Urothelium cell line (cell line): ENCODE measurements around the gene NR4A1.
A peak's percentile ranks its signal among the peaks of the same experiment; 100 is the strongest.

Experiments used
- DNase-seq: peaks from one replicate; pipeline ENCODE4 v3.0.0; 2011; ENCODE audit warnings: low spot score, mixed read lengths
- FAIRE-seq: peaks from 2 replicates; lab custom pipeline; 2011; peaks lifted over from hg19 to GRCh38; lab: Jason Lieb, UNC

The NR4A1 gene

DNA sequence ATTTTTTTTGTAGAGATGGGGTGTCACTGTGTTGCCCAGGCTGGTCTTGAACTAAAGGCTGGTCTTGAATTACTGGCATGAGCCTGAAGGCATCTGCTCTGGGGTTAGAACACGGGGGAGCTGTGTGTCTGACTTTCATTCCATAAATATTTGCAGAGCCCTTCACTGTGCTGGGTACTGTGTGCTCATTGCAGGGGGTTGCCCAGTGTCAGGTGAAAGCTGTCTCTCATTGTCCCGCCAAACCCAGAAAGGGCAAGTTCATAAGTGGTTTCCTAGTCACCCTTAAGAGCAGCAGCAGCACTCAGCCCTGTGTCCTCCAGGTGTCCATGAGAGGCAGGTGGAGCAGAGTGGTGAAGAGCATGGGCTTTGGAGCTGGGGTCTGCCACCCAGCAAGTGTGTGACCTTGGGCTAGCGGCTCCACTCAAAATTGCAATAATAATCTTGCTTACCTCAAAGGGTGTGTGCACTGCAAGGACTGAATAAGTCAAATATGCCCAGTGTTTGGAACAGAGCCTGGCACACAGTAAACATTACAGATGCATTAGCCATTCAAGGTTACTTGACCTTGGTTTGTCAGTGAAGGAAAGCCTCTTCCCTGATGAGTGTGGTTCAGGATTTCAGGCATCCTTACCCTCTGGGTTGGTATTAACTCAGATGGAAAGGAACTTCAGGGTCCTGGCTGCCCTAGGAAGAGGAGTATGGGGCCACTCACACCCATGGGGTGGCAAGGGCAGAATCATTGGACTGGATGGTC lies 23.9 kb downstream of the NR4A1 start:
- FAIRE-seq (peak; percentile 44), DNase-seq (no peak)

DNA sequence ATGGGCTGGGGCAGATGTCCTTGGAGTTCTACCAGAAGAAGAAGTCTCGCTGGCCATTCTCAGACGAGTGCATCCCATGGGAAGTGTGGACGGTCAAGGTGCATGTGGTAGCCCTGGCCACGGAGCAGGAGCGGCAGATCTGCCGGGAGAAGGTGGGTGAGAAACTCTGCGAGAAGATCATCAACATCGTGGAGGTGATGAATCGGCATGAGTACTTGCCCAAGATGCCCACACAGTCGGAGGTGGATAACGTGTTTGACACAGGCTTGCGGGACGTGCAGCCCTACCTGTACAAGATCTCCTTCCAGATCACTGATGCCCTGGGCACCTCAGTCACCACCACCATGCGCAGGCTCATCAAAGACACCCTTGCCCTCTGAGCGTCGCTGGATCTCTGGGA lies 25.6 kb downstream of the NR4A1 start:
- no peak for DNase-seq
- no peak for FAIRE-seq

- no peak for DNase-seq
- no peak for FAIRE-seq
Measured at GRCh38 chr12:52078276-52078675, 27.0 kb downstream of the NR4A1 start.

DNA sequence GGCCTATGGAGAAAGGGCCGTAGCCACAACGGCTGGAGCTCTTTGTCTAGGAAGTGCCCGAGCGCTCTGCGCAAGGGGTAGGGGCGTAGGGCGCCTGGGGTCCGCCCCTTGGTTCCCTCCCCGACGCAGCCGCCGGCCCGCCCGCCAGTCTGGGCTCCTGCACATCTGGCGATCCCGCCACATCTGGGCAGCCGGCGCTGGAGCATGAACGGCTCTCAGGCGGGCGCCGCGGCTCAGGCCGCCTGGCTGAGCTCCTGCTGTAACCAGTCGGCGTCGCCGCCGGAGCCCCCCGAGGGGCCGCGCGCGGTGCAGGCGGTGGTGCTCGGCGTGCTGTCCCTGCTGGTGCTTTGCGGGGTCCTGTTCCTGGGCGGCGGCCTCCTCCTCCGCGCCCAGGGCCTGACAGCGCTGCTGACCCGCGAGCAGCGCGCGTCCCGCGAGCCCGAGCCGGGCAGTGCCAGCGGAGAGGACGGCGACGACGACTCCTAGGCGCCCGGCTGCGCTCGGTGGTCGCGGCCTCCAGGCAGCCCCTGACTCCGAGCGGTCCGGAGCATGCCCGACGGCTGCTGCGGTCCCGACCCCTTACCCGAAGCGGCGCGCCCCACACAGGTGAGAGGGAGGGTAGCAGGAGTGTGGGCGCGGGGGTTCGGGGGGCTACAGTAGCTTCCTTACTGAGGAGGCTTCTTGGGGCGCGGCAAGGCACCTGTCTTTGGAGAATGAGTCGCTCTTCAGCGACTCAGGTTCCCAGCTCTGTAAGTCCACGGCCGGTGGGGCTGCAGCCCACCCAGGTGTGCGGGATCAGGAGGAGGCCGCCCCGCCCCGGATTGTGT lies 28.5 kb downstream of the NR4A1 start, which contains the start of gene SMIM41:
Gene SMIM41, plus strand, starts transcription at position 129 of the 827 bp plus-strand sequence. Its CDS starts 76 bp downstream, at position 205.
- DNase-seq (no peak), FAIRE-seq (no peak)

DNA sequence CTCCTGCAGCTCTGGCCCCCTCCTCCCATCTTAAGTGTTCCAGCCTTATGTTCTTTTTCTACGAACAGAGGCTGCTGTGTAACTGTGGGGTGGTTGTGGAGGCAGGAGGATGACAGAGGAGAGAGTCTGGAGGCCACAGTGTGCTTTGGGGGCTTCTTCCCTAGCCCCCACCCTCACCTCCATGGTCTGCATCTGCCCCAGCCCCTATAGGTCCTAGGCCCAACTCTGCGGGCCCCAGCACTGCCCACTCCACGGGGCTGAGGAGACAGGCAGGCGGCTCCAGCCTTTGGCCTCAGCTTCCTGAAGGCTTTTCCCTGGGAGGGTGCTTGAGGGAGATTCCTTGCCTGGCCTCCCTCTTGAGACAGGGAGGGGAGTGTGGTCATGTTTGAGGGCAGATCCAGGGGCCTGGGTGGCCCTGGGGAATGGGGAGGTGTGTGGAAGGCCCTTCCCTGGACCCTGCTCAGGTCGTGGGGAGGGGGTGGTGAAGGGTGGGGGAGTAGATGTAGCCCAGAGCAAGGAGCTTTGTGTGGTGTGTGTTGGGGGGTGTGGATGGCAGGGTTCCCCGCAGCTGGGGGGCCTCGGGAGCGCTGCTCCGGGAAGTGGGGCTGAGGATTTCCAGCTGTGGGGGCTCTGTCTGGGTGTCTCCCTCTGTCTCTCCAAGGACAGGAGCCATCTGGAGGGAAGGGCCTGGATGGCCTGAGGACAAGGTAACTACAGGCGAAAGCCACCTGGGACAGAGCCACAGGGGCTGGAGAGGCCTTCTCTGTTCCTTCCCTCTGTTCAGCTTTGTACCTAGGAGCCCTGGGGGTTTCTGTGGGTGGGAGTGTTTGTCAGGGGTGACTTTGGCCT lies 29.4 kb downstream of the NR4A1 start:
- DNase-seq (no peak), FAIRE-seq (no peak)

DNA sequence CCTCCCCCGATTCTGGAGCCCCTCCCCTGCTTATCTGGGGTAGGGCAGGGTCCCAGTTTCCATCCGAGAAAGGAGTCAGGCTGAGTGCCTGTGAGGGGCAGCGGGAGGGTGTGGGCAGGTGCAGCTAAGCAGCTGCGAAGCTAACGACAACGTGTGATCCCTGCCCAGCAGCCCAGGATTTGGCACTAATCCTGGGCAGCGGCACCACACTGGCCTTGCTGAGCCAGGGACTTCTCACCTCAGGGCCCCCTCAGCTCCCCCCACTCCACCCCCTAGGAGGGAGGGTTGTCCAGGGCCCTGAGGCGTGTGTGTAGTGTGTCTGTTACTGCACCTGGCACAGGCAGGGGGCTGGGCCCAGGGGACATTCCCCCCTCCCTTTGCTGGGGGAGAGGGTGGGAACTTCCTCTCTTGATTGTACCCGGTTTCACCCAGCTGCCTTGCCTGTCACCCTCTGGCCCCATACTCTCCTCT lies 30.1 kb downstream of the NR4A1 start:
- FAIRE-seq (no peak), DNase-seq (no peak)

- no peak for FAIRE-seq
- DNase-seq, result no peak
Measured at GRCh38 chr12:52082026-52082668, 30.9 kb downstream of the NR4A1 start.

GRCh38 chr12:52082669-52082987 lies 31.4 kb downstream of the NR4A1 start:
- DNase-seq (no peak), FAIRE-seq (no peak)

DNA sequence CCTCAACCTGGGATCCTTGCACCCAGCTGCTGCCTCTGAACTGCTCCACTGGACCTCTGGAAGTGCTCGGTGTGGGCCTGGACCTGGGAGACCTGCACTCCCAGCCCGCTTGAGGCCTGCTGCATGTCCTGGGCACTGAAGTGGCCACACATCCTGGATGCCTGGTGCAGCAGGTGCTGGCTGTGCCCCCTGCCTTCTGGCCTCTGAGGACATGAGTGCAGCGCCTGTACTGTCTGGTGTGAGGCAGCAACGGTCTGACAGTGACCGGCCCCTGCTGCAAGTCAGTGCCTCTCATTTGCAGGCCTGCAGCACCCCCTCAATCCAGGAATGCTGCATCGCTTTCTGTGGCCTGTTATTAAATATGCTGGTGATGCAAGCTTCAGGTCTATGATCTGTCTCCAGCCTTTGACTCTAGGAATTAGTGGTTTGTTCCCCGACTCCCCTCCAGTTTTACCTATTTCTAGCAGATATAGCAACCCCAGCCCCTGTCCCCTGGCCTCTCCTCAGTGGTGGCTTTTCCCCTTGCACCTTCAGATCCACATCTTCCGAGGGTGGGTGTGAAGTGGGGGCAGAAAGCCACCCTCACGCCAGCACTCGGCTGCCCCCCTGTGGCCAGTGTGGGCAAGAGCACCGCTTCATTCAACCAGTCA lies 31.9 kb downstream of the NR4A1 start:
- FAIRE-seq, result peak; percentile 50
- DNase-seq, result peak; percentile 84

GRCh38 chr12:52083638-52083996 lies 32.4 kb downstream of the NR4A1 start:
- DNase-seq (no peak), FAIRE-seq (no peak)

- DNase-seq (no peak), FAIRE-seq (no peak)
Measured at GRCh38 chr12:52084491-52085231, 33.4 kb downstream of the NR4A1 start.

DNA sequence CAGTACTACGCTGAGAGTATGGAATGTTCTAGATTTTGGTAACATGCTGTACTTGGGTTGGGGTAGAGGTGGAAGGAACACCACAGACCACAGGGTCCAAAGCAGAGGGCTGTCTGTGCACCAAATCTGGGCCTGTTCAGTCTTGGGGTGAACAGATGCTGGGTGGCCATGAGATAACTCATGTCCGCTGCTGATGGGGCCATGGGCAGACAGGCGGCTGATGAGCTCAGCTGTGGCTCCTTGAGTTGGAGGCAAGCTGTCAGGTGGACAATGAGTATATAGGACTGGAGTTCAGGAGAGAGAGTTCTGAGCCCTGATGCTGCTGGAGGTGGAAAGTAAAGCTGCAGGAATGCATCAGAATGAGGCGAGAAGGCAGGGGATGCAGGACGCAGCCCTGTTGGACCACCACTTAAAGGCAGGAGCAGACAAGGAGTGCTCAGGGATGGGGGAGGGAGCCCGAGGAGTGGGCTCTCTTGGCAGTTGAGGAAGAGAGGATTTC lies 34.5 kb downstream of the NR4A1 start:
- no peak for DNase-seq
- no peak for FAIRE-seq

GRCh38 chr12:52086366-52086765 lies 35.1 kb downstream of the NR4A1 start:
- DNase-seq, result no peak
- no peak for FAIRE-seq

DNA sequence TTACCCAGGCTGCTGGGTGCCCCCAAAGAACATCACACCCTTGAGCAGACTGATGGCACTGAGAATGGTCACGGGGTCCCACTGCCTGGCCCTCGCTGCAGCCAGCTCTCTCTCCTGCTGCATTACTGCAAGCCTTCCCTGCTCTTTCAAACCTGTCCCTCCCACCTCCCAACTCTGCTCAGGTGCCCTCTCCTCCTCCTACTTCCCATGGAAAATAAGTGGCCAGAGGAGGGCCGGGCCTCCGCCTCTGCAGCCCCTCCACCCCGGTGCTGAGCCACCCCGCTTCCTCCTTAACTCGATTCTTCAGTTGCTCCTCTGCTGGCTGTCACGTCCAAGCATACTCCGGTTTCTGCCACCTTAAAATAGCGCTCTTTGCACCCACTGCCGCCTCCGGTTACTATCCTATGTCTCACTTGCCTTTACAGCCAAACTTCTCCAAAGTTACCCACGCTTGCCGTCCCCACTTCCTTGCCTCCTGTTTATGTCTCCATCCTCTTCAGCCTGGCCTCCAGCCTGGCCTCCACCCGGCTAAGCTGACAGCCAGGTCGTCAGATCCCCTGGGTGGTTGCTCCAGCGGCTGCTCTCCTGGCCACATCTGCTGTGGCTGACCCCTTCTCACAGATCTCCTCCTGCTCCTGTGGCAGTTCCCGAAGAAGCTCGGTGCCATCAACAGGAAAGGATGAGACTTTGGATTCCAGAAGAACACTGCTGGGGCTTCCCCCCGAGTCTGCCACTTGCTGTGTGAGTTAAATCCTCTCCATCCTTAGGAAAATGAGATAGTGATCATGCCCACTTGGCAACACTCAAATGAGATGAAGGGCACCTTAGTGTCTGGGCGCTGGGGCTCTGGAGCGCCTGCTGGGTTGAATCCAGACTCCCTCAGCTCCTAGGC lies 35.9 kb downstream of the NR4A1 start:
- DNase-seq, result no peak
- FAIRE-seq, result no peak

- DNase-seq (no peak), FAIRE-seq (no peak)
Measured at GRCh38 chr12:52087961-52088820, 36.9 kb downstream of the NR4A1 start.

DNA sequence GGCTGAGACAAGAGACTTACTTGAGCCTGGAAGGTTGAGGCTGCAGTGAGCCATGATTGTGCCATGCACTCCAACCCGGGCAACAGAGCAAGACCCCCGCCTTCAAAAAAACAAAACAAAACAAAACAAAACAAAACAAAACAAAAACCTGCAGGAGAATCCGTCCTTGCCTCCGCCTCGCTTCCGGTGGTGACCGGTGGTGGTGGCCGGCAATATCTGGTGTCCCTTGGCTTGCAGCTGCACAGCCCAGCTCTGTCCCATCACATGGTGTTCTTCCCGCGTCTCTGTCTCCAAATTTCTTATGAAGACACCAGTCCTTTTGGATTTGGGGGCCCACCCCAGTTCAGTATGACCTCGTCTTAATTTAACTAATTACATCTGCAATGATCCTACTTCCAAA lies 38.2 kb downstream of the NR4A1 start:
- FAIRE-seq (no peak), DNase-seq (no peak)

DNA sequence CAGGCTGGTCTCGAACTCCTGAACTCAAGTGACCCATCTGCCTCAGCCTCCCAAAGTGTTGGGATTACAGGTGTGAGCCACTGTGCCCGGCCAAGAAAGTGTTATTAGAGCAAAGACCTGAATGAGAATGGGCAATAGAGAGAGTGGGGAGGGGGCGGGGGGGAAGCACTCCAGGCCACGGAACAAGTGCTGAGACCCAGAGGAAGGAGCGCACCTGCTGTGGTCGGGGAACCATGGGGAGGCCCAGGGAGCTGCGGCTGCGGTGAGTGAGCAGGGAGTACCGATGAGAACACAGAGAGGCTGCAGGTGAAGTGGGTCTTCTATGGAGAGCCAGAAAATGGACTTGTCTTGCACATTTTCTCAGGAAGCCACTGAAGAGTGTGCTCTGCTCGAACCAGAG lies 39.0 kb downstream of the NR4A1 start:
- DNase-seq, result no peak
- FAIRE-seq, result no peak
